WTC11 (cell line): ENCODE results near the gene NELL1. TPM values are rescaled to one million over a fixed set of nuclear protein-coding genes. Genes with fewer than 3 reads are reported as not detected.
A peak's percentile ranks its signal among the peaks of the same experiment; 100 is the strongest.

Experiments used
- ATAC-seq: fragments of 200-7000 bp; cut with Tn5 transposase; 2 replicates; pipeline ENCODE4 v1.10.0; 2021; ENCODE audit warnings: mild to moderate bottlenecking, moderate library complexity
- CTCF ChIA-PET: fragments of 300-600 bp; sonication (Branson Sonifier 250); formaldehyde crosslinking; loops from one replicate; lab custom pipeline; 2021; ENCODE audit warnings: antibody characterized with exemption; lab: Charles Lee
- POLR2A ChIA-PET: fragments of 350-600 bp; sonication (Branson Sonifier 250); formaldehyde crosslinking; loops from one replicate; lab custom pipeline; 2021; ENCODE audit warnings: antibody characterized with exemption; lab: Charles Lee
- DNase-seq: peaks from one replicate; pipeline ENCODE4 v3.0.0; 2021; ENCODE audit warnings: low spot score
- H3K27ac Mint-ChIP-seq: 2 replicates; pipeline ENCODE4 v1.8.0; 2021; ENCODE audit warnings: mixed read lengths
- H3K27me3 Mint-ChIP-seq: 2 replicates; pipeline ENCODE4 v1.8.0; 2021; ENCODE audit warnings: low read depth, mild to moderate bottlenecking, moderate library complexity, mixed read lengths
- H3K36me3 Mint-ChIP-seq: 2 replicates; pipeline ENCODE4 v1.8.0; 2021; ENCODE audit warnings: mixed read lengths
- H3K4me1 Mint-ChIP-seq: 2 replicates; pipeline ENCODE4 v1.8.0; 2022; ENCODE audit warnings: mixed read lengths
- H3K4me3 Mint-ChIP-seq: 2 replicates; pipeline ENCODE4 v1.8.0; 2021; ENCODE audit warnings: mild to moderate bottlenecking, moderate library complexity, mixed read lengths
- H3K9me3 Mint-ChIP-seq: 2 replicates; pipeline ENCODE4 v1.8.0; 2021; ENCODE audit warnings: mixed read lengths
- EMX1 ChIP-seq: fragments of 250-450 bp; sonication (Bioruptor Pico); IDR thresholded peaks from 2 replicates; pipeline ENCODE4 v1.8.0; 2021; ENCODE audit warnings: mild to moderate bottlenecking
- ESRRA ChIP-seq: sonication (generic); formaldehyde crosslinking; IDR thresholded peaks from 2 replicates; pipeline ENCODE4 v1.8.1; 2022; ENCODE audit warnings: mild to moderate bottlenecking, missing genetic modification reagents, borderline replicate concordance
- FOXJ3 ChIP-seq: sonication (generic); formaldehyde crosslinking; IDR thresholded peaks from 2 replicates; pipeline ENCODE4 v1.9.0; 2021; ENCODE audit warnings: missing genetic modification reagents, mild to moderate bottlenecking, borderline replicate concordance
- JUN ChIP-seq: sonication (generic); formaldehyde crosslinking; IDR thresholded peaks from 2 replicates; pipeline ENCODE4 v1.8.0; 2023; ENCODE audit warnings: mild to moderate bottlenecking, missing genetic modification reagents
- SMAD4 ChIP-seq: sonication (generic); formaldehyde crosslinking; IDR thresholded peaks from 2 replicates; pipeline ENCODE4 v1.8.0; 2022; ENCODE audit warnings: mild to moderate bottlenecking, missing genetic modification reagents
- ZBTB21 ChIP-seq: sonication (generic); formaldehyde crosslinking; IDR thresholded peaks from 2 replicates; pipeline ENCODE4 v1.8.1; 2023; ENCODE audit warnings: mild to moderate bottlenecking, missing genetic modification reagents, borderline replicate concordance
- ZNF219 ChIP-seq: sonication (generic); formaldehyde crosslinking; IDR thresholded peaks from 2 replicates; pipeline ENCODE4 v1.8.0; 2023; ENCODE audit warnings: missing genetic modification reagents, mild to moderate bottlenecking, borderline replicate concordance
- ZNF232 ChIP-seq: sonication (generic); formaldehyde crosslinking; IDR thresholded peaks from 2 replicates; pipeline ENCODE4 v1.8.0; 2022; ENCODE audit warnings: mild to moderate bottlenecking, missing genetic modification reagents
- total RNA-seq: library from RNA; stranded (reverse); gene quantifications from 3 replicates; pipeline ENCODE4 v1.2.3, GENCODE V29; 2021
- TF ChIP-seq, protein P1 (sequence below): sonication (generic); formaldehyde crosslinking; IDR thresholded peaks from 2 replicates; pipeline ENCODE4 v1.8.0; 2022; ENCODE audit warnings: mild to moderate bottlenecking, missing genetic modification reagents
- TF ChIP-seq, protein P2 (sequence below): sonication (generic); formaldehyde crosslinking; IDR thresholded peaks from 2 replicates; pipeline ENCODE4 v1.8.0; 2022; ENCODE audit warnings: mild to moderate bottlenecking, missing genetic modification reagents
- TF ChIP-seq, protein P3 (sequence below): sonication (generic); formaldehyde crosslinking; IDR thresholded peaks from 2 replicates; pipeline ENCODE4 v1.8.1; 2023; ENCODE audit warnings: mild to moderate bottlenecking, missing genetic modification reagents, moderate library complexity
- TF ChIP-seq, protein P4 (sequence below): sonication (generic); formaldehyde crosslinking; IDR thresholded peaks from 2 replicates; pipeline ENCODE4 v1.8.1; 2023; ENCODE audit warnings: mild to moderate bottlenecking, missing genetic modification reagents

NELL1 gene
- total RNA-seq, 1 experiment from 2014 or later, result 1.8 TPM

DNA sequence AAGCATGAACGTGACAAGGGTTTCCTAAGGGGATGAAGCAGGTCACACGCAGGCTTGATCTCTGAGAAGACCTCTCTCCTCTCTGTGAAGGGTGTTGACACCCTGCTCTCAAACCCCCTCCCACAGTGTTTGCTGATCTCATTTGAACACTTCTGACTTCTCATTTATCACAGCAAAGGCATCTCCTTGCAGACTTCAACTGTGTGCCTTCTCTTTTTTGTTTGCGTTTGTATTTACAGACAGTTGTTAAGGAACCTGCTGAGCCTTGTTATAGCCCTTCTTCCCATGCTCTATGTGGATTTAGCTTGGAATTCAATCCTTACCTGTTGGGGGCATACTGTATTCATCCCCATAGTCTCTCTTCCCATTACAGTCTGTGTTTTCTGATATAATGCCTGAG lies 206.5 kb downstream of the NELL1 start:
- ATAC-seq (peak; percentile 65), DNase-seq (no peak)
- 0 out of 2 replicates have a peak, but pooled peaks cover 5% of the 10 kb centered on the region for H3K27me3 Mint-ChIP-seq
- peaks cover 3% of the 10 kb centered on the region for H3K9me3 Mint-ChIP-seq
- ChIA-PET CTCF (no interaction called here), POLR2A (no interaction called here)
- H3K36me3 Mint-ChIP-seq, result peaks cover 3% of the 10 kb centered on the region
- H3K4me1 Mint-ChIP-seq, result peaks cover 29% of the 10 kb centered on the region
- H3K4me3 Mint-ChIP-seq, result no peak overlapping the region
- TF ChIP-seq ZNF232 (0 out of 2 replicates have a peak, but pooled peaks have one; percentile 51), JUN (CRISPR knock-in tag) (no peak)
- no peak overlapping the region for H3K27ac Mint-ChIP-seq

DNA sequence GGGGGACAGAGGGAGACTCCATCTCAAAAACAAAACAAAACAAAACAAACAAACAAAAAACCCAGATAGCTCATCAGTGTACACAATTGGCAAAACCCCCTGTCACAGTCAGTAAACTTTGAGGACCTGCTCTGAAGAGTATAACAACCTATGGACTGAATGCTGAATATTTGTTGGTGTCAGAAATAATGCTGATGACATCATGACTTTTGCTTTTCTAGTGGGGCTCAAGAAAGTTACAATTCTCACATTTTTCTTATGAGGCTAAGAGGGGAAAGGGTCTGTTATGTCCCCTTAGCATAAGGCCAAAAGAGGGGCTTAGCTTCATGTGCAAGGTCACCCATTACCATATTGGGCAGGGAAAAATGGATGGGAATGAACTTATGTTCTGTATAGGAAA lies 207.4 kb downstream of the NELL1 start:
- Mint-ChIP-seq H3K27me3 (0 out of 2 replicates have a peak, but pooled peaks cover 5% of the 10 kb centered on the region), H3K4me1 (peaks cover 37% of the 10 kb centered on the region), H3K27ac (no peak overlapping the region), H3K9me3 (peaks cover 3% of the 10 kb centered on the region)
- ATAC-seq, result no peak
- POLR2A ChIA-PET, result no interaction called here
- TF ChIP-seq, protein P1, sequence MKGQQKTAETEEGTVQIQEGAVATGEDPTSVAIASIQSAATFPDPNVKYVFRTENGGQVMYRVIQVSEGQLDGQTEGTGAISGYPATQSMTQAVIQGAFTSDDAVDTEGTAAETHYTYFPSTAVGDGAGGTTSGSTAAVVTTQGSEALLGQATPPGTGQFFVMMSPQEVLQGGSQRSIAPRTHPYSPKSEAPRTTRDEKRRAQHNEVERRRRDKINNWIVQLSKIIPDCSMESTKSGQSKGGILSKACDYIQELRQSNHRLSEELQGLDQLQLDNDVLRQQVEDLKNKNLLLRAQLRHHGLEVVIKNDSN, result no peak
- no peak for TF ChIP-seq EMX1 (CRISPR knock-in tag)
- TF ChIP-seq, protein P2, sequence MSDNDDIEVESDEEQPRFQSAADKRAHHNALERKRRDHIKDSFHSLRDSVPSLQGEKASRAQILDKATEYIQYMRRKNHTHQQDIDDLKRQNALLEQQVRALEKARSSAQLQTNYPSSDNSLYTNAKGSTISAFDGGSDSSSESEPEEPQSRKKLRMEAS (CRISPR knock-in tag), result no peak
- TF ChIP-seq SMAD4 (CRISPR knock-in tag), result no peak
- TF ChIP-seq, all 79 proteins: peak for 0
- Mint-ChIP-seq H3K36me3 (peaks cover 3% of the 10 kb centered on the region), H3K4me3 (no peak overlapping the region)
- CTCF ChIA-PET, result no interaction called here
- DNase-seq, result no peak

DNA sequence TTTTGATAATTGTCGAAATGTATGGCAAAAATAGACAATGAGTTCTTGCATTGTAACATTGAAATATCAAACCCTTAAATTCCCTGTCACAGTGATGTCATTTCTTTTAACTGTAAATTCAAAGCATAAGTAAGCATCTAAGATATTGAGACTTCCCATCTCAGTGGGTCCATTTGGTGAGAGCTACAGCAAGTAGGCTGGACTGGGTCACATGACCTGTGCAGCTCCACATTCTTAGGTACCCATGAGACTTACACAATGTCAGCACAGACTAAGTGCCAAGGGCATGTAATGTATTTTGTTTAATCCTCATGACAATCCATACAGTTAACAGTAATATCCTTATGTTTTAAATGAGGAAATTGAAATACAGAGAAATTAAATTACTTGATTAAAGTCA lies 210.7 kb downstream of the NELL1 start:
- Mint-ChIP-seq H3K4me1 (peaks cover 65% of the 10 kb centered on the region), H3K4me3 (no peak overlapping the region), H3K9me3 (peaks cover 3% of the 10 kb centered on the region), H3K27me3 (peaks cover 5% of the 10 kb centered on the region; the same call in 1 of the 2 replicates), H3K27ac (no peak overlapping the region), H3K36me3 (peaks cover 3% of the 10 kb centered on the region)
- ChIA-PET POLR2A (no interaction called here), CTCF (interaction anchor here (2.0 kb wide), 1 partner anchor 125 kb away, joined by 6 read pairs; no protein-coding TSS in a partner anchor)
- ATAC-seq (no peak), DNase-seq (no peak)
- TF ChIP-seq, protein P3, sequence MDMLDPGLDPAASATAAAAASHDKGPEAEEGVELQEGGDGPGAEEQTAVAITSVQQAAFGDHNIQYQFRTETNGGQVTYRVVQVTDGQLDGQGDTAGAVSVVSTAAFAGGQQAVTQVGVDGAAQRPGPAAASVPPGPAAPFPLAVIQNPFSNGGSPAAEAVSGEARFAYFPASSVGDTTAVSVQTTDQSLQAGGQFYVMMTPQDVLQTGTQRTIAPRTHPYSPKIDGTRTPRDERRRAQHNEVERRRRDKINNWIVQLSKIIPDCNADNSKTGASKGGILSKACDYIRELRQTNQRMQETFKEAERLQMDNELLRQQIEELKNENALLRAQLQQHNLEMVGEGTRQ (CRISPR knock-in tag), result peak; percentile 71
- TF ChIP-seq ZBTB21 (CRISPR knock-in tag) (no peak), FOXJ3 (CRISPR knock-in tag) (no peak)
- TF ChIP-seq, protein P4, sequence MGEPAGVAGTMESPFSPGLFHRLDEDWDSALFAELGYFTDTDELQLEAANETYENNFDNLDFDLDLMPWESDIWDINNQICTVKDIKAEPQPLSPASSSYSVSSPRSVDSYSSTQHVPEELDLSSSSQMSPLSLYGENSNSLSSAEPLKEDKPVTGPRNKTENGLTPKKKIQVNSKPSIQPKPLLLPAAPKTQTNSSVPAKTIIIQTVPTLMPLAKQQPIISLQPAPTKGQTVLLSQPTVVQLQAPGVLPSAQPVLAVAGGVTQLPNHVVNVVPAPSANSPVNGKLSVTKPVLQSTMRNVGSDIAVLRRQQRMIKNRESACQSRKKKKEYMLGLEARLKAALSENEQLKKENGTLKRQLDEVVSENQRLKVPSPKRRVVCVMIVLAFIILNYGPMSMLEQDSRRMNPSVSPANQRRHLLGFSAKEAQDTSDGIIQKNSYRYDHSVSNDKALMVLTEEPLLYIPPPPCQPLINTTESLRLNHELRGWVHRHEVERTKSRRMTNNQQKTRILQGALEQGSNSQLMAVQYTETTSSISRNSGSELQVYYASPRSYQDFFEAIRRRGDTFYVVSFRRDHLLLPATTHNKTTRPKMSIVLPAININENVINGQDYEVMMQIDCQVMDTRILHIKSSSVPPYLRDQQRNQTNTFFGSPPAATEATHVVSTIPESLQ (CRISPR knock-in tag), result no peak
- TF ChIP-seq, protein P1, result 0 out of 2 replicates have a peak, but pooled peaks have one; percentile 32

DNA sequence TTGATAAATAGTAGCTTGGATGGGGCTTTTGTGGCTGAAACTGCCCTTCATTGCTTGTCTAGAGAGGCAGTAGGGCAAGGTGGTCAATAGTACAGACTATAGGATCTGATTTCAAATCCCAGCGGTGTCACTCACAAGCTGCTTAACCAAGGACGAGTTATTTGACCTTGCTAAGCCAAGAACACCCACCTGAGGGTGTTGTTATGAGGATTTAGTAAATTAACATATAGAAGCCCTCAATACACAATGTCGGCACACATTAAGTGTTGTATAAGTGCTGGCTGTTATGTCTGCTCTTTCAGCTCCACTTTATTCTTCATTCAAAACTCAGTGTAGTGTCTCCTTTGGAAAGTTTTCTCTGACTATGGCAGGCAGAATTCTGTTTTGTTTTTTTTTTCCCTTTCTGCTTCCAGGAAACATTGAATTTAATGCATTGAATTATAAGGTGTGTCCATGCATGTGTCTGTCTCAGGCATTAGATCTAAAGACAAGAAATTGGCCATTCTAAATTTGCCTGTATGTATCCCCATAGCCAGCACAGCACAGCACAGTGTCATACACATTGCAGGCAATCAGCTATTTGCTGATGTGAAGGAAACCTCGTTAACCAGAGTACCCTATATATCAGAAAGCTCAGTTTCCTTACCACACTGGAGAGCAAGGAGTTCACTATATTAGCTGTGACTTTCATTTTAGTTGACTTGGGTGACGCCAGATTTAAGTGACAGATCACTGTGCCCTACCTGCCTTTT lies 212.1 kb downstream of the NELL1 start:
- ChIA-PET CTCF (interaction anchor here (0.7 to 2.0 kb wide), 6 partner anchors 8 to 442 kb away, joined by 3 to 6 read pairs (median 3); no protein-coding TSS in a partner anchor), POLR2A (no interaction called here)
- Mint-ChIP-seq H3K27me3 (peaks cover 5% of the 10 kb centered on the region; the same call in 1 of the 2 replicates), H3K27ac (peak overlapping the region; percentile 90), H3K9me3 (peaks cover 3% of the 10 kb centered on the region), H3K4me1 (peaks cover 55% of the 10 kb centered on the region), H3K4me3 (peak overlapping the region; percentile 51), H3K36me3 (peaks cover 3% of the 10 kb centered on the region)
- DNase-seq, result no peak
- ATAC-seq, result peak; percentile 88
- no peak for TF ChIP-seq ZNF219
- TF ChIP-seq ESRRA, result 0 out of 2 replicates have a peak, but pooled peaks have one; percentile 37
